SKM-1 (cell line): ENCODE measurements around the gene ZNF821.
"Not testable (repeated sequence)": the region's sequence is repeated elsewhere in the genome, so short reads cannot be mapped to it uniquely, and the experiment has no call there.

ENCODE experiments used
- DNase-seq: peaks from one replicate; lab custom pipeline; 2025; ENCODE audit not compliant: unreplicated experiment; lab: John Stamatoyannopoulos, UW

Gene ZNF821

GRCh38 chr16:71811261-71811803, 72.7 kb downstream of the ZNF821 start:
- no peak for DNase-seq

GRCh38 chr16:71810155-71810530, 73.8 kb downstream of the ZNF821 start:
- DNase-seq: not testable (repeated sequence)
